CD4-positive, CD25-positive, alpha-beta regulatory T cell (primary cell): ENCODE data around the gene PICALM. TPM values are rescaled to one million over a fixed set of nuclear protein-coding genes. Genes with fewer than 3 reads are reported as not detected.

Experiments used
- ATAC-seq, 2 donors: fragments of 150-1000 bp; cut with Tn5 transposase; one replicate each; pipeline ENCODE4 v1.10.0; 2021; ENCODE audit warnings: low read depth in 2 of 2, moderate number of reproducible peaks in 2 of 2, moderate library complexity in 1 of 2
- DNase-seq, 3 donors: peaks; one replicate each; pipeline versions ENCODE4 v3.0.0 to v3.0.0-alpha.2; 2012 to 2022; ENCODE audit warnings: mixed read lengths in 1 of 3
- H3K27ac ChIP-seq: one replicate; pipeline ENCODE4 v1.7.0; 2013; ENCODE audit warnings: mild to moderate bottlenecking, low read length; ENCODE audit not compliant: insufficient read depth, poor library complexity, severe bottlenecking
- H3K27me3 ChIP-seq: one replicate; pipeline ENCODE4 v1.7.0; 2013; ENCODE audit warnings: low read length; ENCODE audit not compliant: control insufficient read depth, insufficient read depth
- H3K36me3 ChIP-seq: one replicate; pipeline ENCODE4 v1.7.0; 2013; ENCODE audit warnings: mild to moderate bottlenecking, low read length, moderate library complexity; ENCODE audit not compliant: control insufficient read depth, insufficient read depth
- H3K4me1 ChIP-seq: 2 replicates; pipeline ENCODE4 v1.7.0; 2013; ENCODE audit warnings: mild to moderate bottlenecking, low read length; ENCODE audit not compliant: insufficient read depth, control insufficient read depth, poor library complexity, severe bottlenecking
- H3K4me3 ChIP-seq: one replicate; pipeline ENCODE4 v1.7.0; 2013; ENCODE audit warnings: low read depth, mild to moderate bottlenecking, low read length, moderate library complexity
- H3K9me3 ChIP-seq, 2 experiments: 1 replicate in 1 of 2; 2 replicates in 1 of 2; pipeline ENCODE4 v1.7.0; 2013; ENCODE audit warnings: low read length in 2 of 2, mild to moderate bottlenecking in 1 of 2, moderate library complexity in 1 of 2; ENCODE audit not compliant: control insufficient read depth in 2 of 2
- H3K27ac Mint-ChIP-seq, 3 donors: one replicate each; pipeline ENCODE4 v1.8.0; 2020 to 2022; ENCODE audit warnings: mild to moderate bottlenecking in 3 of 3, mixed read lengths in 3 of 3, moderate library complexity in 2 of 3
- H3K27me3 Mint-ChIP-seq: one replicate; pipeline ENCODE4 v1.8.0; 2022; ENCODE audit warnings: mild to moderate bottlenecking, mixed read lengths
- H3K36me3 Mint-ChIP-seq: one replicate; pipeline ENCODE4 v1.8.0; 2020; ENCODE audit warnings: mixed read lengths
- H3K4me1 Mint-ChIP-seq, 4 donors: one replicate each; pipeline ENCODE4 v1.8.0; 2020 to 2022; ENCODE audit warnings: mixed read lengths in 4 of 4, mild to moderate bottlenecking in 1 of 4
- H3K4me3 Mint-ChIP-seq, 4 donors: one replicate each; pipeline ENCODE4 v1.8.0; 2020 to 2022; ENCODE audit warnings: mild to moderate bottlenecking in 4 of 4, mixed read lengths in 4 of 4, moderate library complexity in 3 of 4
- H3K9me3 Mint-ChIP-seq, 7 donors: one replicate each; pipeline ENCODE4 v1.8.0; 2020 to 2022; ENCODE audit warnings: mixed read lengths in 7 of 7, mild to moderate bottlenecking in 3 of 7, moderate library complexity in 2 of 7
- polyA plus RNA-seq, 4 donors: library from polyadenylated mRNA; unstranded; fragments of 300-500 nt; fragmentation: Illumina TruSeq; gene quantifications; one replicate each; pipeline ENCODE4 v1.2.3, GENCODE V29; 2021
- total RNA-seq: library from RNA; stranded (reverse); gene quantifications from one replicate; pipeline ENCODE4 v1.2.3, GENCODE V29; 2022

Gene PICALM
- total and polyA plus RNA-seq, 5 donors from 2014 or later, result 19.9 to 194 (median 23.8) TPM

DNA sequence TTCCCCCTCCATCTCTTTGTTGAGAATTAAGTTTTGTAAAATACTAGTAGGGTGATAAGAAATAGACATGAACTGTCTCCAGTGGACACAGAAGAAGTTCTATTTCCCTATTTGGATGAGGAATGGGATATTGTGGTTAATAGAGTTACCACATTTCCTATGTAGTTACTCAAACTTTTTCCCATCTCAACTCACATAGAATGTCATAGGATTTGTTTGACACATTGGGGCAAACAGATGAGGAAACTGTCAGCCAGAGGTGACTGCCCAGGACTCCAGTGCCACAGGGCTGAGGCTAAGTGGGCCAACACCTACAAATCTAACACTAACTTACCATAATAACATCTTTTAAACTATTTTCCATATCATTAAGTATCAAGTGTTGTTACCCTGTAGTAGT is 155.4 kb downstream of the PICALM start:
- Mint-ChIP-seq H3K36me3 (no peaks in the 10 kb centered on the region), H3K27me3 (peaks cover 18% of the 10 kb centered on the region), H3K4me3 (no peak overlapping the region), H3K9me3 (peaks cover 0 to 7% (median 3%) of the 10 kb centered on the region in 7 donors), H3K27ac (no peak overlapping the region), H3K4me1 (no peaks in the 10 kb centered on the region)
- Histone ChIP-seq H3K27ac (no peak overlapping the region), H3K4me1 (no peaks in the 10 kb centered on the region), H3K9me3 (no peaks in the 10 kb centered on the region), H3K27me3 (peaks cover 5% of the 10 kb centered on the region), H3K36me3 (no peaks in the 10 kb centered on the region), H3K4me3 (no peak overlapping the region)
- DNase-seq, result no peak
- no peak for ATAC-seq

DNA sequence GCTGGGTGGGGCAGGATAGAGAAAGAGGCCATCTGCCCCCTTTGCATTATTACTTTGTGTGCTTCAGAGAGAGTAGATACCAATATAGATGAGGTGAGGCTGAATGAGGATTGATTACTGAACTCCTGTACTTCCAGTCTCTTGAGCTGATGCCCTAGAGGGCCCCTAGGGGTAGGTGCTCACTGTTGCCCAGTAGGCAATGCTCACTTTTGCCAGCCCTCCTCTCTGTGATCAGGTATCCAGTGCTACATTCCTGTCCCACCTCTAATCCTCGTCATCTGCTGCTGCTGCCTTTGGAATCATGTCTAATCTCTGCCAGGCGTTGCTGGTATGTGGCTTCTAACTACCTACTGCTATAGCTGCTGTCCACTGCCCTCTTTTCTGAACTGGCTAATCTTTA is 156.5 kb downstream of the PICALM start:
- no peaks in the 10 kb centered on the region for H3K36me3 Mint-ChIP-seq
- no peak overlapping the region for H3K4me3 Mint-ChIP-seq
- DNase-seq (no peak), ATAC-seq (no peak)
- no peaks in the 10 kb centered on the region for H3K4me1 ChIP-seq
- no peak overlapping the region for H3K4me3 ChIP-seq
- peaks cover 18% of the 10 kb centered on the region for H3K27me3 Mint-ChIP-seq
- no peaks in the 10 kb centered on the region for H3K9me3 ChIP-seq
- H3K27ac Mint-ChIP-seq, result no peak overlapping the region
- H3K36me3 ChIP-seq, result no peaks in the 10 kb centered on the region
- H3K4me1 Mint-ChIP-seq, result no peaks in the 10 kb centered on the region
- H3K27ac ChIP-seq, result no peak overlapping the region
- H3K27me3 ChIP-seq, result peaks cover 2% of the 10 kb centered on the region
- peaks cover 0 to 7% (median 3%) of the 10 kb centered on the region in 7 donors for H3K9me3 Mint-ChIP-seq

Other genes with a start within 250 kb of the PICALM start
- gene CCDC83, start 213.7 kb downstream of the PICALM start, total RNA-seq, result not detected
- gene CCDC83, start 213.7 kb downstream of the PICALM start, polyA plus RNA-seq, result not detected
- 65.7 TPM for gene EED, start 175.7 kb upstream of the PICALM start, total RNA-seq
- 10 to 100 TPM; 23.7 to 30.8 (median 29.5) TPM for gene EED, start 175.7 kb upstream of the PICALM start, polyA plus RNA-seq
- gene HIKESHI, start 233.2 kb upstream of the PICALM start, total RNA-seq, result 21.8 TPM
- gene HIKESHI, start 233.2 kb upstream of the PICALM start, polyA plus RNA-seq, result 100 to 1,000 TPM in 2 of 4 donors, 10 to 100 TPM in 2; 89.2 to 124 (median 104) TPM